Pancreas (tissue), 10 donors: ENCODE data around the gene GSTA4. TPM values are rescaled to one million over a fixed set of nuclear protein-coding genes. Genes with fewer than 3 reads are reported as not detected.
"Not testable (repeated sequence)": the region's sequence is repeated elsewhere in the genome, so short reads cannot be mapped to it uniquely, and the experiment has no call there.

Experiments
- ATAC-seq, 4 donors: fragments of 200-7000 bp; cut with Tn5 transposase; one replicate each; pipeline versions ENCODE4 v1.8.0 to v1.9.1; 2020; ENCODE audit warnings: mild to moderate bottlenecking in 4 of 4, moderate library complexity in 4 of 4
- DNase-seq, 6 donors: peaks; one replicate each; pipeline ENCODE4 v3.0.0-alpha.2; 2020
- FAIRE-seq: peaks from 2 replicates; lab custom pipeline; 2012; peaks lifted over from hg19 to GRCh38; lab: Jason Lieb, UNC
- H3K27ac ChIP-seq, 4 donors: fragments of 200-600 bp; sonication (generic); 1 replicate in 3 of 4; 2 replicates in 1 of 4; pipeline versions ENCODE4 v1.5.0 to v1.8.0; 2020
- H3K27me3 ChIP-seq, 4 donors: fragments of 200-600 bp; one replicate each; pipeline ENCODE4 v1.8.0; 2021
- H3K36me3 ChIP-seq, 3 donors: fragments of 200-600 bp; sonication (generic) in 1 of 3; one replicate each; pipeline versions ENCODE4 v1.5.0 to v1.8.0; 2020 to 2021
- H3K4me1 ChIP-seq, 3 donors: fragments of 200-600 bp; one replicate each; pipeline ENCODE4 v1.8.0; 2021
- H3K4me3 ChIP-seq, 4 donors: fragments of 200-600 bp; sonication (generic) in 2 of 4; one replicate each; pipeline versions ENCODE4 v1.5.0 to v1.8.0; 2020 to 2021
- H3K9me3 ChIP-seq, 4 donors: fragments of 200-600 bp; one replicate each; pipeline ENCODE4 v1.8.0; 2021
- CTCF ChIP-seq, 4 donors: fragments of 200-600 bp; sonication (generic) in 3 of 4; IDR thresholded peaks; one replicate each; pipeline versions ENCODE4 v1.5.0 to v1.8.0; 2021; ENCODE audit warnings: antibody characterized with exemption in 4 of 4
- whole genome bisulfite sequencing, 2 donors: extraction: QIAGEN DNeasy Blood & Tissue Kit; methylation state at CpG; one replicate each; pipeline ENCODE4 v1.1.7; 2013; 5-methylcytosine and 5-hydroxymethylcytosine counted together
- intact Hi-C, 3 donors: fragments of 100-400 bp; cut with DNase I; formaldehyde crosslinking; loops; one replicate each; pipeline versions ENCODE4 v1.11.1 to v1.14.2; 2022
- polyA plus RNA-seq, 2 donors: library from polyadenylated mRNA; stranded (reverse); fragments of 200-250 nt; gene quantifications; one replicate each; pipeline ENCODE4 v1.2.3, GENCODE V29; 2013
- total RNA-seq, 6 donors: library from RNA; stranded (reverse); fragmentation: NEBNext Ultra II Directional in 4 of 6; extraction: Animal tissue kit (Norgen Biotek cat#: 25700) in 4 of 6; gene quantifications; one replicate each; pipeline versions ENCODE4 v1.2.1 to v1.2.4, GENCODE V29; 2021 to 2023
- donor health status: healthy with polysubstance abuse.
- donor health status: DM: no; HTN: no; CAD: no; lungs with moderate emphysema.
- donor health status: DM: no; HTN: no; CAD: no.
- donor health status: control.
- donor health status: control.
- donor health status: Bipolar disorder and iron deficiency.
- donor health status: DM: yes; HTN: yes; CAD: no.
- donor health status: DM: no; HTN: no; CAD: no.
- donor health status: DM: no; HTN: no; CAD: no.
- donor health status: DM: yes; HTN: yes; CAD: no.

Gene GSTA4
- total and polyA plus RNA-seq, 8 donors, result 11.0 to 33.3 (median 14.5) TPM

GRCh38 chr6:52965380-52965779 lies 29.7 kb downstream of the GSTA4 start:
- no peak for FAIRE-seq
- H3K27ac ChIP-seq, result no peak overlapping the region
- intact Hi-C loops, result no loop called here
- no peak for TF ChIP-seq CTCF (IDR thresholded peaks at IDR 0.05)
- no peaks in the 10 kb centered on the region for H3K4me1 ChIP-seq
- H3K9me3 ChIP-seq, result no peaks in the 10 kb centered on the region
- ATAC-seq, result no peak
- DNase-seq, result no peak
- WGBS, 2 donors, result 78 to 88% methylated on average over 4 of the region's 4 CpGs
- no peak overlapping the region for H3K4me3 ChIP-seq
- no peaks in the 10 kb centered on the region for H3K36me3 ChIP-seq
- H3K27me3 ChIP-seq, result no peaks in the 10 kb centered on the region

- H3K4me3 ChIP-seq, result no peak overlapping the region
- H3K4me1 ChIP-seq, result no peaks in the 10 kb centered on the region
- DNase-seq (no peak), FAIRE-seq (no peak), ATAC-seq (no peak)
- 73 to 82% methylated on average over 1 of the region's 1 CpG for WGBS, 2 donors
- intact Hi-C loops, result no loop called here
- no peaks in the 10 kb centered on the region for H3K36me3 ChIP-seq
- H3K27ac ChIP-seq, result no peak overlapping the region
- no peaks in the 10 kb centered on the region for H3K27me3 ChIP-seq
- H3K9me3 ChIP-seq, result no peaks in the 10 kb centered on the region
- TF ChIP-seq CTCF (IDR thresholded peaks at IDR 0.05), result no peak
These were observed 30.8 kb downstream of the GSTA4 start for GRCh38 chr6:52964318-52964717.

- WGBS, 2 donors, result 79 to 82% methylated on average over 5 to 6 of the region's 6 CpGs
- Histone ChIP-seq H3K4me1 (no peaks in the 10 kb centered on the region), H3K27ac (no peak overlapping the region), H3K27me3 (no peaks in the 10 kb centered on the region), H3K9me3 (no peaks in the 10 kb centered on the region), H3K36me3 (no peaks in the 10 kb centered on the region), H3K4me3 (no peak overlapping the region)
- no peak for TF ChIP-seq CTCF (IDR thresholded peaks at IDR 0.05)
- no peak for DNase-seq
- no peak for ATAC-seq
- FAIRE-seq, result no peak
- intact Hi-C loops, result no loop called here
These were observed 32.4 kb downstream of the GSTA4 start for GRCh38 chr6:52962701-52963100.

GRCh38 chr6:52961022-52961421 lies 34.1 kb downstream of the GSTA4 start:
- ATAC-seq, H3K36me3 ChIP-seq, DNase-seq, H3K4me1 ChIP-seq, H3K27ac ChIP-seq, H3K9me3 ChIP-seq, FAIRE-seq, H3K4me3 ChIP-seq, H3K27me3 ChIP-seq, intact Hi-C loops: not testable (repeated sequence)
- WGBS, 2 donors, result 76 to 91% methylated on average over 10 of the region's 10 CpGs

- H3K4me1 ChIP-seq, H3K4me3 ChIP-seq, DNase-seq, ATAC-seq, intact Hi-C loops, H3K36me3 ChIP-seq, H3K27ac ChIP-seq, H3K9me3 ChIP-seq, H3K27me3 ChIP-seq, FAIRE-seq: not testable (repeated sequence)
- WGBS, 2 donors, result 87 to 92% methylated on average over 8 of the region's 8 CpGs
These were observed 34.9 kb downstream of the GSTA4 start for GRCh38 chr6:52960211-52960610.

- Histone ChIP-seq H3K27ac (no peak overlapping the region), H3K4me1 (no peaks in the 10 kb centered on the region), H3K36me3 (no peaks in the 10 kb centered on the region), H3K4me3 (no peak overlapping the region), H3K9me3 (no peaks in the 10 kb centered on the region), H3K27me3 (no peaks in the 10 kb centered on the region)
- ATAC-seq (no peak), DNase-seq (no peak), FAIRE-seq (no peak)
- TF ChIP-seq CTCF (IDR thresholded peaks at IDR 0.05), result no peak
- 67 to 77% methylated on average over 8 of the region's 8 CpGs for WGBS, 2 donors
- intact Hi-C loops, result no loop called here
These were observed 36.4 kb downstream of the GSTA4 start for GRCh38 chr6:52958546-52959255.
